Vagina (tissue), 2 donors: ENCODE measurements around the gene OIT3. TPM values are rescaled to one million over a fixed set of nuclear protein-coding genes. Genes with fewer than 3 reads are reported as not detected.
"Not testable (repeated sequence)": the region's sequence is repeated elsewhere in the genome, so short reads cannot be mapped to it uniquely, and the experiment has no call there.

ENCODE experiments used
- DNase-seq, 2 donors: peaks; one replicate each; pipeline ENCODE4 v3.0.0-alpha.2; 2017; ENCODE audit errors: extremely low spot score in 2 of 2
- H3K27ac ChIP-seq: fragments of 200-600 bp; sonication (generic); one replicate; pipeline ENCODE4 v1.5.1; 2019
- H3K27me3 ChIP-seq: fragments of 200-600 bp; sonication (generic); one replicate; pipeline ENCODE4 v1.5.1; 2019
- H3K36me3 ChIP-seq, 2 donors: fragments of 200-600 bp; sonication (generic); one replicate each; pipeline ENCODE4 v1.5.1; 2017 to 2019
- H3K4me1 ChIP-seq: fragments of 200-600 bp; sonication (generic); one replicate; pipeline ENCODE4 v1.5.1; 2019
- H3K4me3 ChIP-seq, 2 donors: fragments of 200-600 bp; sonication (generic); 1 replicate in 1 of 2; 2 replicates in 1 of 2; pipeline ENCODE4 v1.5.1; 2016 to 2019
- H3K9me3 ChIP-seq: fragments of 200-600 bp; sonication (generic); one replicate; pipeline ENCODE4 v1.5.1; 2019
- POLR2A ChIP-seq, 2 donors: fragments of 450-650 bp; IDR thresholded peaks; one replicate each; pipeline ENCODE4 v1.6.1; 2017; ENCODE audit warnings: antibody characterized with exemption in 2 of 2, mild to moderate bottlenecking in 2 of 2, moderate library complexity in 2 of 2
- POLR2AphosphoS5 ChIP-seq, 2 donors: sonication (generic); formaldehyde crosslinking; IDR thresholded peaks; one replicate each; pipeline ENCODE4 v1.9.0; 2017; ENCODE audit warnings: antibody characterized with exemption in 2 of 2, mild to moderate bottlenecking in 2 of 2, low read depth in 1 of 2; ENCODE audit not compliant: insufficient read depth in 1 of 2
- intact Hi-C: fragments of 100-400 bp; cut with DNase I; formaldehyde crosslinking; loops from one replicate; pipeline ENCODE4 v1.15.1; 2023
- total RNA-seq: library from RNA; depleted of rRNA; stranded (reverse); fragments of >200 nt; gene quantifications from one replicate; pipeline ENCODE4 v1.2.3, GENCODE V29; 2016
- TF ChIP-seq, protein P1 (sequence below), 3 experiments: fragments of 450-650 bp in 2 of 3; fragments of 200-600 bp in 1 of 3; sonication (generic) in 1 of 3; IDR thresholded peaks; one replicate each; pipeline ENCODE4 v1.5.1; 2017 to 2019; ENCODE audit warnings: antibody characterized with exemption in 3 of 3, mild to moderate bottlenecking in 2 of 3, moderate library complexity in 2 of 3

OIT3 gene
- total RNA-seq, 1 donor from 2014 or later: not detected

DNA sequence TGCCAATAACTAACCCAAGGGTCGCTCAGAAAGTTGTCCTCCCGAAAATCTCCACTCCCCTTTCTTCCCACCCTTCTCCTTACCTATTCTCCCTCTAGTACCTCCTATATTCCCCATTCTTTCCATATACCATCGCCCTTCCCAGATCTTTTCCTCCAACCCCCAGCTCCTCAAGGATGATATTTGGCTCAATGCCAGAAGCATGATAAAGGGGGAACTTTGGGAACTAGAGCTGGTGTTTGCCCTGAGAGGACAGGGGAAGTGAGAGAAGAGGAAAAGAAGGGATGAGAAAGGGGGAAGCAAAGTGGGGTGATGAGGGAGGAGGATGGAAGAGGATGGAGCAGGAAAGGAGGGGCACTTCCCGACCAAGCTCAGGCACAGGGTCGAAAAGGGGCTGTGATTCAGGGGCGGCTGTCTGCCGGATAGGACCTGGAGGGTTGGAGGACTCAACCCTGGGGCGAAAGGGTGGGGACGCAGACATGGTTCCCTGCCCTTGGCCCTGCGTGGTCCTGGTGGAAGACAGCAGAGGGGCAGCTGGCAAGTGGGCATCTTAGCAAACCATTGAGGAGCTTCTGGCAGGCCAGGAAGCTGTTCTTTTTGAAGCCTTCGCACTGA lies 1.8 kb downstream of the OIT3 start:
- H3K27me3 ChIP-seq: no peaks in the 10 kb centered on the region
- TF ChIP-seq POLR2AphosphoS5 (IDR thresholded peaks at IDR 0.05; ENCODE audit: insufficient read depth in 1 of 2, low read depth in 1 of 2) (no peak), POLR2A (IDR thresholded peaks at IDR 0.05) (no peak)
- TF ChIP-seq, protein P1, sequence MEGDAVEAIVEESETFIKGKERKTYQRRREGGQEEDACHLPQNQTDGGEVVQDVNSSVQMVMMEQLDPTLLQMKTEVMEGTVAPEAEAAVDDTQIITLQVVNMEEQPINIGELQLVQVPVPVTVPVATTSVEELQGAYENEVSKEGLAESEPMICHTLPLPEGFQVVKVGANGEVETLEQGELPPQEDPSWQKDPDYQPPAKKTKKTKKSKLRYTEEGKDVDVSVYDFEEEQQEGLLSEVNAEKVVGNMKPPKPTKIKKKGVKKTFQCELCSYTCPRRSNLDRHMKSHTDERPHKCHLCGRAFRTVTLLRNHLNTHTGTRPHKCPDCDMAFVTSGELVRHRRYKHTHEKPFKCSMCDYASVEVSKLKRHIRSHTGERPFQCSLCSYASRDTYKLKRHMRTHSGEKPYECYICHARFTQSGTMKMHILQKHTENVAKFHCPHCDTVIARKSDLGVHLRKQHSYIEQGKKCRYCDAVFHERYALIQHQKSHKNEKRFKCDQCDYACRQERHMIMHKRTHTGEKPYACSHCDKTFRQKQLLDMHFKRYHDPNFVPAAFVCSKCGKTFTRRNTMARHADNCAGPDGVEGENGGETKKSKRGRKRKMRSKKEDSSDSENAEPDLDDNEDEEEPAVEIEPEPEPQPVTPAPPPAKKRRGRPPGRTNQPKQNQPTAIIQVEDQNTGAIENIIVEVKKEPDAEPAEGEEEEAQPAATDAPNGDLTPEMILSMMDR (IDR thresholded peaks at IDR 0.05): no peak
- intact Hi-C loops: no loop called here

DNA sequence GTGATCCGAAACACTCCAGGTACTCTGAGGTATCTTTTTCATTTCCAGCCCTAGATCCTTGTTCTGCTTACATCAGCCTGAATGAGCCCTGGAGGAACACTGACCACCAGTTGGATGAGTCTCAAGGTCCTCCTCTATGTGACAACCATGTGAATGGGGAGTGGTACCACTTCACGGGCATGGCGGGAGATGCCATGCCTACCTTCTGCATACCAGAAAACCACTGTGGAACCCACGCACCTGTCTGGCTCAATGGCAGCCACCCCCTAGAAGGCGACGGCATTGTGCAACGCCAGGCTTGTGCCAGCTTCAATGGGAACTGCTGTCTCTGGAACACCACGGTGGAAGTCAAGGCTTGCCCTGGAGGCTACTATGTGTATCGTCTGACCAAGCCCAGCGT lies 5.1 kb downstream of the OIT3 start:
- Histone ChIP-seq H3K27me3 (no peaks in the 10 kb centered on the region), H3K27ac (no peak overlapping the region), H3K9me3 (no peaks in the 10 kb centered on the region), H3K4me3 (no peak overlapping the region), H3K36me3 (no peaks in the 10 kb centered on the region), H3K4me1 (no peaks in the 10 kb centered on the region)
- DNase-seq: no peak
- intact Hi-C loops: no loop called here
- no peak for TF ChIP-seq POLR2AphosphoS5 (IDR thresholded peaks at IDR 0.05; ENCODE audit: insufficient read depth in 1 of 2, low read depth in 1 of 2)
- no peak for TF ChIP-seq POLR2A (IDR thresholded peaks at IDR 0.05)
- TF ChIP-seq, protein P1 (IDR thresholded peaks at IDR 0.05): no peak

More for the DNA sequence above, 1.8 kb downstream of the OIT3 start:
- DNase-seq: no peak
- Histone ChIP-seq H3K27ac (no peak overlapping the region), H3K4me3 (no peak overlapping the region), H3K4me1 (no peaks in the 10 kb centered on the region), H3K9me3 (no peaks in the 10 kb centered on the region), H3K36me3 (no peaks in the 10 kb centered on the region)

DNA sequence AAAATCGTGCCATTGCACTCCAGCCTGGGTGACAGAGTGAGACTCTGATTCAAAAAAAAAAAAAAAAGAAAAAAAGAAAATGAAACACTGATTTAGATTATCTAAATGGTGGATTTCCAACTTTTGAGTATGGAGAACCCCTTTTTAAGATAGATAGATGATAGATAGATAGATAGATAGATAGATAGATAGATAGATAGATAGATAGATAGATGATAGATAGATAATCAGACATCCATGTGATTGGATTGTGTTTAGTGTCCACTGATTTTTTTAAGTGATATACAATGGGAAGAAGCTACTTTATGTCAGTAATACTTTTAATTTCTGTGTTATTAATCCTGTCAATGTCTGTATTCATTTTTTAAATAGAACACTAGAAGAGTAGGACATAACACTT lies 6.0 kb downstream of the OIT3 start:
- H3K27ac ChIP-seq: no peak overlapping the region
- H3K4me3 ChIP-seq: no peak overlapping the region
- H3K4me1 ChIP-seq: no peaks in the 10 kb centered on the region
- no peaks in the 10 kb centered on the region for H3K36me3 ChIP-seq
- no peaks in the 10 kb centered on the region for H3K27me3 ChIP-seq
- intact Hi-C loops: no loop called here
- no peak for DNase-seq
- TF ChIP-seq, protein P1 (IDR thresholded peaks at IDR 0.05): no peak
- TF ChIP-seq POLR2A (IDR thresholded peaks at IDR 0.05): no peak
- no peak for TF ChIP-seq POLR2AphosphoS5 (IDR thresholded peaks at IDR 0.05; ENCODE audit: insufficient read depth in 1 of 2, low read depth in 1 of 2)
- no peaks in the 10 kb centered on the region for H3K9me3 ChIP-seq

DNA sequence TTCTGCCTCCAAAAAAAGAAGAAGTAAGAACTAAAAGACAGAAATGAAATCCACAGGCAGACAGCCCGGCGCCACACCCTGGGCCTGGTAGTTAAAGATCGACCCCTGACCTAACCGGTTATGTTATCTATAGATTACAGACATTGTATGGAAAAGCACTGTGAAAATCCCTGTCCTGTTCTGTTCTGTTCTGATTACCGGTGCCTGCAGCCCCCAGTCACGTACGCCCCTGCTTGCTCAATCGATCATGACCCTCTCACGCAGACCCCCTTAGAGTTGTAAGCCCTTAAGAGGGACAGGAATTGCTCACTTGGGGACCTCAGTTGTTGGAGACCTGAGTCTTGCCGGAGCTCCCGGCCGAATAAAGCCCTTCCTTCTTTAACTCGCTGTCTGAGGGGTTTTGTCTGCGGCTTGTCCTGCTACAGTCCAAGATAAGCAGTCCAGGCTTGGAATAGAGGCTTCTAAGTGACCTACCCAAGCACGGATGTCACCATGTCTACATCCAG lies 10.5 kb downstream of the OIT3 start:
- H3K9me3 ChIP-seq, H3K36me3 ChIP-seq, H3K4me1 ChIP-seq, intact Hi-C loops, H3K27ac ChIP-seq, H3K27me3 ChIP-seq, DNase-seq, H3K4me3 ChIP-seq: not testable (repeated sequence)

DNA sequence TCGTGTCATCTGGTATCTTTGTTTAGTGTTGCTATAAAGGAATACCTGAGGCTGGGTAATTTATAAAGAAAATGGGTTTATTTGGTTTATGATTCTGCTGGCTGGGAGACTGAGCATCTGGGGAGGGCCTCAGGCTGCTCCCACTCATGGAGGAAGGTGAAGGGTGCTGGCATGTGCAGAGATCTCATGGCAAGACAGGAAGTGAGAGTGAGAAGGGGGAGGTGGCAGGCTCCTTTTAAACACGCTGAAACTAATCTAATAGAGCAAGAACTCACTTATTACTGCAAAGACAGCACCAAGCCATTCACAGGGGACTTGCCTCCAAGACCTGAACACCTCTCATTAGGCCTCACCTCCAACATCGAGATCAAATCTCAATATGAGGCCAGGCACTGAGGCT lies 11.3 kb downstream of the OIT3 start:
- Histone ChIP-seq H3K36me3 (no peaks in the 10 kb centered on the region), H3K9me3 (no peaks in the 10 kb centered on the region), H3K27me3 (no peaks in the 10 kb centered on the region), H3K4me3 (no peak overlapping the region), H3K27ac (no peak overlapping the region), H3K4me1 (no peaks in the 10 kb centered on the region)
- no peak for TF ChIP-seq POLR2AphosphoS5 (IDR thresholded peaks at IDR 0.05; ENCODE audit: insufficient read depth in 1 of 2, low read depth in 1 of 2)
- no peak for TF ChIP-seq POLR2A (IDR thresholded peaks at IDR 0.05)
- intact Hi-C loops: no loop called here
- no peak for DNase-seq

DNA sequence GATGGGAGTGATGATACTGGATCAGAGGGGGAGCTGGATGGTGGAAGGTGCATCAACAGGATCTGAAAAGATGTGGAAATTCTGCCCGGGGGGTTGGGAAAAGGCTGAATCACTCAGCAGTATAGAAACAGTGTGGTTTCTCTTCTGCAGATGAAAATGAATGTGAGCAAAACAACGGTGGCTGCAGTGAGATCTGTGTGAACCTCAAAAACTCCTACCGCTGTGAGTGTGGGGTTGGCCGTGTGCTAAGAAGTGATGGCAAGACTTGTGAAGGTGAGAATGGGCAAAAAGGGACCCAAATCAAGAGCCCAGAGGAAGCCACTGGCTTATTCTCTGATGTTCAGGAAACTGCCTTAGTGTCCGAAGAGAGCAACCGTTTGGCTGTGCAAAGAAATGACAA lies 12.9 kb downstream of the OIT3 start:
- Histone ChIP-seq H3K27me3 (no peaks in the 10 kb centered on the region), H3K4me1 (no peaks in the 10 kb centered on the region), H3K4me3 (no peak overlapping the region), H3K27ac (no peak overlapping the region), H3K36me3 (no peaks in the 10 kb centered on the region), H3K9me3 (no peaks in the 10 kb centered on the region)
- TF ChIP-seq POLR2AphosphoS5 (IDR thresholded peaks at IDR 0.05; ENCODE audit: insufficient read depth in 1 of 2, low read depth in 1 of 2) (no peak), POLR2A (IDR thresholded peaks at IDR 0.05) (no peak)
- TF ChIP-seq, protein P1 (IDR thresholded peaks at IDR 0.05): no peak
- no peak for DNase-seq
- intact Hi-C loops: no loop called here
